ENCODE data around the gene CEACAM16.

DNA sequence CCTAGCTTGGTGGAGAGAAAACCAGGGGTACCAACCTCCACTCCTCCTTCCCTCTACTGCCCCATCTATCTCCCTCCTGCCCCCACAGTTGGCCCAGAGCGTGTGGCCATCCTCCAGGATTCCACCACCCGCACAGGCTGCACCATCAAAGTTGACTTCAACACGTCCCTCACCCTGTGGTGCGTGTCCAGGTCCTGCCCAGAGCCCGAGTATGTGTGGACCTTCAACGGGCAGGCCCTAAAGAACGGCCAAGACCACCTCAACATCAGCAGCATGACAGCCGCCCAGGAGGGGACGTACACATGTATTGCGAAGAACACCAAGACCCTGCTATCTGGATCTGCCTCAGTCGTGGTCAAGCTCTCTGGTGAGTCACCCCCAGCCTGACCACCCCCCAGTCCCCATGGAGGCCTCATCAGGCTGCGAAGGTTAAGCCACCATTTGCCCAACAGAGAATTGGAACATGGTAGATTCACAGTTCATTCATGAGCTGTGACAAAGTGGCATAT is 6.6 kb downstream of the CEACAM16 start:
- TF ChIP-seq MEIS1 (CRISPR knock-in tag; IDR thresholded peaks at IDR 0.05; ENCODE audit: borderline replicate concordance) (no peak), ZNF175 (tag by site-specific recombination; IDR thresholded peaks at IDR 0.05) (no peak)
